Common myeloid progenitor, CD34-positive (primary cell): ENCODE measurements around the gene KLK4.
A peak's percentile ranks its signal among the peaks of the same experiment; 100 is the strongest.

ENCODE experiments used
- CTCF ChIA-PET: fragments of 350-600 bp; sonication (Branson Sonifier 250); formaldehyde crosslinking; loops from one replicate; lab custom pipeline; 2021; ENCODE audit warnings: antibody characterized with exemption; lab: Charles Lee
- POLR2A ChIA-PET: fragments of 350-600 bp; sonication (Branson Sonifier 250); formaldehyde crosslinking; loops from one replicate; lab custom pipeline; 2021; ENCODE audit warnings: antibody characterized with exemption; lab: Charles Lee
- DNase-seq, 3 donors: peaks; one replicate each; pipeline versions ENCODE4 v3.0.0 to v3.0.0-alpha.2; 2013
- H3K27ac ChIP-seq, 2 experiments: 1 replicate in 1 of 2; 2 replicates in 1 of 2; pipeline ENCODE4 v1.7.0; 2013; ENCODE audit warnings: inconsistent platforms in 2 of 2, low read length in 2 of 2, mild to moderate bottlenecking in 2 of 2, low read depth in 1 of 2, moderate library complexity in 1 of 2; ENCODE audit not compliant: severe bottlenecking in 2 of 2, insufficient read depth in 1 of 2, poor library complexity in 1 of 2
- H3K27me3 ChIP-seq, 5 experiments: replicated peaks in 2 of 5; 1 replicate in 3 of 5; 2 replicates in 2 of 5; pipeline versions ENCODE4 v1.6.1 to v1.7.0; 2013; ENCODE audit warnings: low read length in 4 of 5, mild to moderate bottlenecking in 2 of 5, moderate library complexity in 2 of 5, inconsistent platforms in 1 of 5; ENCODE audit not compliant: insufficient read depth in 5 of 5, control insufficient read depth in 4 of 5
- H3K36me3 ChIP-seq, 4 experiments: 1 replicate in 2 of 4; 2 replicates in 2 of 4; pipeline versions ENCODE4 v1.6.1 to v1.7.0; 2013; ENCODE audit warnings: low read length in 3 of 4, control low read depth in 1 of 4, mild to moderate bottlenecking in 1 of 4; ENCODE audit not compliant: control insufficient read depth in 4 of 4, insufficient read depth in 4 of 4
- H3K4me1 ChIP-seq, 4 experiments: 1 replicate in 3 of 4; 2 replicates in 1 of 4; pipeline versions ENCODE4 v1.6.1 to v1.7.1; 2013; ENCODE audit warnings: low read length in 3 of 4, mild to moderate bottlenecking in 3 of 4, control low read depth in 1 of 4, inconsistent platforms in 1 of 4, moderate library complexity in 1 of 4; ENCODE audit not compliant: control insufficient read depth in 4 of 4, insufficient read depth in 4 of 4; ENCODE audit errors: control extremely low read depth in 1 of 4
- H3K4me3 ChIP-seq, 7 experiments: 1 replicate in 4 of 7; 2 replicates in 3 of 7; pipeline versions ENCODE4 v1.5.1 to v1.7.0; 2013; ENCODE audit warnings: mild to moderate bottlenecking in 7 of 7, low read length in 6 of 7, moderate library complexity in 6 of 7, inconsistent platforms in 2 of 7, low read depth in 2 of 7, control low read depth in 1 of 7; ENCODE audit not compliant: insufficient read depth in 4 of 7, control insufficient read depth in 1 of 7; ENCODE audit errors: extremely low read depth in 1 of 7
- H3K9me3 ChIP-seq, 5 experiments: 1 replicate in 4 of 5; 2 replicates in 1 of 5; pipeline versions ENCODE4 v1.6.1 to v1.7.1; 2013; ENCODE audit warnings: low read length in 4 of 5, mild to moderate bottlenecking in 2 of 5, inconsistent platforms in 1 of 5, low read depth in 1 of 5, moderate library complexity in 1 of 5; ENCODE audit not compliant: control insufficient read depth in 4 of 5, insufficient read depth in 2 of 5; ENCODE audit errors: control extremely low read depth in 1 of 5
- WGBS: methylation state at CpG from one replicate; pipeline ENCODE4 v1.1.5; 2013; ENCODE audit not compliant: insufficient coverage; 5-methylcytosine and 5-hydroxymethylcytosine counted together

KLK4 gene

DNA sequence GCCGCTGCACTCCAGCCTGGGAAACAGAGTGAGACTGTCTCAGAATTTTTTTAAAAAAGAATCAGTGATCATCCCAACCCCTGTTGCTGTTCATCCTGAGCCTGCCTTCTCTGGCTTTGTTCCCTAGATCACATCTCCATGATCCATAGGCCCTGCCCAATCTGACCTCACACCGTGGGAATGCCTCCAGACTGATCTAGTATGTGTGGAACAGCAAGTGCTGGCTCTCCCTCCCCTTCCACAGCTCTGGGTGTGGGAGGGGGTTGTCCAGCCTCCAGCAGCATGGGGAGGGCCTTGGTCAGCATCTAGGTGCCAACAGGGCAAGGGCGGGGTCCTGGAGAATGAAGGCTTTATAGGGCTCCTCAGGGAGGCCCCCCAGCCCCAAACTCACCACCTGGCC is 38.1 kb downstream of the KLK4 start, which contains the start of gene KLK2:
TSS of gene KLK2 (plus strand) at position 384 of the 400 bp plus-strand sequence. CDS start 35 bp downstream, outside the sequence.
- Histone ChIP-seq H3K9me3 (peaks cover 0 to 2% (median 0%) of the 10 kb centered on the region in 5 experiments), H3K27me3 (peaks cover 5 to 89% (median 14%) of the 10 kb centered on the region in 5 experiments), H3K27ac (no peak within 1 kb of the TSS), H3K4me3 (no peak within 1 kb of the TSS), H3K36me3 (no peaks in the 10 kb centered on the region), H3K4me1 (no peaks in the 10 kb centered on the region)
- ChIA-PET POLR2A (no interaction called here), CTCF (no interaction called here)
- DNase-seq: no peak
- WGBS: 60% methylated on average over 3 of the region's 3 CpGs

DNA sequence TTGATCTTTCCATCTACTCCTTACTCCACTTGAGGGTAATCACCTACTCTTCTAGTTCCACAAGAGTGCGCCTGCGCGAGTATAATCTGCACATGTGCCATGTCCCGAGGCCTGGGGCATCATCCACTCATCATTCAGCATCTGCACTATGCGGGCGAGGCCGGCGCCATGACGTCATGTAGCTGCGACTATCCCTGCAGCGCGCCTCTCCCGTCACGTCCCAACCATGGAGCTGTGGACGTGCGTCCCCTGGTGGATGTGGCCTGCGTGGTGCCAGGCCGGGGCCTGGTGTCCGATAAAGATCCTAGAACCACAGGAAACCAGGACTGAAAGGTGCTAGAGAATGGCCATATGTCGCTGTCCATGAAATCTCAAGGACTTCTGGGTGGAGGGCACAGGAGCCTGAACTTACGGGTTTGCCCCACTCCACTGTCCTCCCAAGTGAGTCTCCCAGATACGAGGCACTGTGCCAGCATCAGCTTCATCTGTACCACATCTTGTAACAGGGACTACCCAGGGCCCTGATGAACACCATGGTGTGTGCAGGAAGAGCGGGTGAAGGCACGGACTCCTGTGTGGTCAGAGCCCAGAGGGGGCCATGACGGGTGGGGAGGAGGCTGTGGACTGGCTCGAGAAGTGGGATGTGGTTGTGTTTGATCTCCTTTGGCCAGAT is 40.6 kb downstream of the KLK4 start:
- CTCF ChIA-PET: no interaction called here
- Histone ChIP-seq H3K27me3 (peaks cover 6 to 80% (median 14%) of the 10 kb centered on the region in 5 experiments), H3K9me3 (peaks cover 0 to 2% (median 0%) of the 10 kb centered on the region in 5 experiments), H3K4me1 (no peaks in the 10 kb centered on the region), H3K4me3 (no peak overlapping the region), H3K36me3 (no peaks in the 10 kb centered on the region), H3K27ac (no peak overlapping the region)
- DNase-seq: peak; percentile 10 to 27 (median 22)
- POLR2A ChIA-PET: no interaction called here
- WGBS: 55% methylated on average over 22 of the region's 26 CpGs

DNA sequence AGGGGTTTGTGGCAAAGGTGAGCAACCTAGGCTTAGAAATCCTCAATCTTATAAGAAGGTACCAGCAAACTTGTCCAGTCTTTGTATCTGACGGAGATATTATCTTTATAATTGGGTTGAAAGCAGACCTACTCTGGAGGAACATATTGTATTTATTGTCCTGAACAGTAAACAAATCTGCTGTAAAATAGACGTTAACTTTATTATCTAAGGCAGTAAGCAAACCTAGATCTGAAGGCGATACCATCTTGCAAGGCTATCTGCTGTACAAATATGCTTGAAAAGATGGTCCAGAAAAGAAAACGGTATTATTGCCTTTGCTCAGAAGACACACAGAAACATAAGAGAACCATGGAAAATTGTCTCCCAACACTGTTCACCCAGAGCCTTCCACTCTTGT is 41.7 kb downstream of the KLK4 start:
- 95% methylated on average over 3 of the region's 4 CpGs for WGBS

DNA sequence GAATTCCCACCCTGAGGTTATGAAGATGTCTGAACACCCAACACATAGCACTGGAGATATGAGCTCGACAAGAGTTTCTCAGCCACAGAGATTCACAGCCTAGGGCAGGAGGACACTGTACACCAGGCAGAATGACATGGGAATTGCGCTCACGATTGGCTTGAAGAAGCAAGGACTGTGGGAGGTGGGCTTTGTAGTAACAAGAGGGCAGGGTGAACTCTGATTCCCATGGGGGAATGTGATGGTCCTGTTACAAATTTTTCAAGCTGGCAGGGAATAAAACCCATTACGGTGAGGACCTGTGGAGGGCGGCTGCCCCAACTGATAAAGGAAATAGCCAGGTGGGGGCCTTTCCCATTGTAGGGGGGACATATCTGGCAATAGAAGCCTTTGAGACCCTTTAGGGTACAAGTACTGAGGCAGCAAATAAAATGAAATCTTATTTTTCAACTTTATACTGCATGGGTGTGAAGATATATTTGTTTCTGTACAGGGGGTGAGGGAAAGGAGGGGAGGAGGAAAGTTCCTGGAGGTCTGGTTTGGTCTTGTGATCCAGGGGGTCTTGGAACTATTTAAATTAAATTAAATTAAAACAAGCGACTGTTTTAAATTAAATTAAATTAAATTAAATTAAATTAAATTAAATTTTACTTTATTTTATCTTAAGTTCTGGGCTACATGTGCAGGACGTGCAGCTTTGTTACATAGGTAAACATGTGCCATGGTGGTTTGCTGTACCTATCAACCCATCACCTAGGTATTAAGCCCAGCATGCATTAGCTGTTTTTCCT is 49.5 kb downstream of the KLK4 start:
- ChIA-PET POLR2A (no interaction called here), CTCF (no interaction called here)
- Histone ChIP-seq H3K4me1 (no peaks in the 10 kb centered on the region), H3K36me3 (no peaks in the 10 kb centered on the region), H3K27me3 (peaks cover 0 to 63% (median 20%) of the 10 kb centered on the region in 5 experiments), H3K27ac (no peak overlapping the region), H3K4me3 (no peak overlapping the region), H3K9me3 (peaks cover 0 to 17% (median 14%) of the 10 kb centered on the region in 5 experiments)
- WGBS: 93% methylated on average over 4 of the region's 7 CpGs
- no peak for DNase-seq

More for the DNA sequence above, 41.7 kb downstream of the KLK4 start:
- Histone ChIP-seq H3K27ac (no peak overlapping the region), H3K9me3 (peaks cover 0 to 2% (median 0%) of the 10 kb centered on the region in 5 experiments), H3K27me3 (peaks cover 6 to 74% (median 15%) of the 10 kb centered on the region in 5 experiments), H3K36me3 (no peaks in the 10 kb centered on the region), H3K4me3 (no peak overlapping the region), H3K4me1 (no peaks in the 10 kb centered on the region)
- ChIA-PET POLR2A (no interaction called here), CTCF (no interaction called here)
- no peak for DNase-seq

DNA sequence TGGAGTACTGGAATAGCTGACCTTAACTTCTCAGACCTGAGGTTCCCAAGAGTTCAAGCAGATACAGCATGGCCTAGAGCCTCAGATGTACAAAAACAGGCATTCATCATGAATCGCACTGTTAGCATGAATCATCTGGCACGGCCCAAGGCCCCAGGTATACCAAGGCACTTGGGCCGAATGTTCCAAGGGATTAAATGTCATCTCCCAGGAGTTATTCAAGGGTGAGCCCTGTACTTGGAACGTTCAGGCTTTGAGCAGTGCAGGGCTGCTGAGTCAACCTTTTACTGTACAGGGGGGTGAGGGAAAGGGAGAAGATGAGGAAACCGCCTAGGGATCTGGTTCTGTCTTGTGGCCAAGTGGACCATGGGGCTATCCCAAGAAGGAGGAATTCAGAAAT is 50.2 kb downstream of the KLK4 start:
- Histone ChIP-seq H3K27me3 (peaks cover 0 to 60% (median 17%) of the 10 kb centered on the region in 5 experiments), H3K36me3 (no peaks in the 10 kb centered on the region), H3K4me3 (no peak overlapping the region), H3K9me3 (peaks cover 0 to 17% (median 14%) of the 10 kb centered on the region in 5 experiments), H3K27ac (no peak overlapping the region), H3K4me1 (no peaks in the 10 kb centered on the region)
- CTCF ChIA-PET: no interaction called here
- 89% methylated on average over 5 of the region's 5 CpGs for WGBS
- POLR2A ChIA-PET: no interaction called here
- DNase-seq: no peak

DNA sequence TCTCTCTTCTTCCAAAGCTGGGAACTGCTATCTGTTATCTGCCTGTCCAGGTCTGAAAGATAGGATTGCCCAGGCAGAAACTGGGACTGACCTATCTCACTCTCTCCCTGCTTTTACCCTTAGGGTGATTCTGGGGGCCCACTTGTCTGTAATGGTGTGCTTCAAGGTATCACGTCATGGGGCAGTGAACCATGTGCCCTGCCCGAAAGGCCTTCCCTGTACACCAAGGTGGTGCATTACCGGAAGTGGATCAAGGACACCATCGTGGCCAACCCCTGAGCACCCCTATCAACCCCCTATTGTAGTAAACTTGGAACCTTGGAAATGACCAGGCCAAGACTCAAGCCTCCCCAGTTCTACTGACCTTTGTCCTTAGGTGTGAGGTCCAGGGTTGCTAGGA is 51.3 kb downstream of the KLK4 start:
- peaks cover 0 to 17% (median 14%) of the 10 kb centered on the region in 5 experiments for H3K9me3 ChIP-seq
- 100% methylated on average over 1 of the region's 4 CpGs for WGBS
- ChIA-PET CTCF (no interaction called here), POLR2A (no interaction called here)
- peaks cover 0 to 69% (median 17%) of the 10 kb centered on the region in 5 experiments for H3K27me3 ChIP-seq
- no peak overlapping the region for H3K27ac ChIP-seq
- H3K4me1 ChIP-seq: no peaks in the 10 kb centered on the region
- no peak for DNase-seq
- no peak overlapping the region for H3K4me3 ChIP-seq
- no peaks in the 10 kb centered on the region for H3K36me3 ChIP-seq

DNA sequence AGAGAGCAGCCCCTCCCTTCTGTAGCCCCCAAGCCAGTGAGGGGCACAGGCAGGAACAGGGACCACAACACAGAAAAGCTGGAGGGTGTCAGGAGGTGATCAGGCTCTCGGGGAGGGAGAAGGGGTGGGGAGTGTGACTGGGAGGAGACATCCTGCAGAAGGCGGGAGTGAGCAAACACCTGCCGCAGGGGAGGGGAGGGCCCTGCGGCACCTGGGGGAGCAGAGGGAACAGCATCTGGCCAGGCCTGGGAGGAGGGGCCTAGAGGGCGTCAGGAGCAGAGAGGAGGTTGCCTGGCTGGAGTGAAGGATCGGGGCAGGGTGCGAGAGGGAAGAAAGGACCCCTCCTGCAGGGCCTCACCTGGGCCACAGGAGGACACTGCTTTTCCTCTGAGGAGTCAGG is 52.3 kb downstream of the KLK4 start:
- CTCF ChIA-PET: no interaction called here
- H3K36me3 ChIP-seq: no peaks in the 10 kb centered on the region
- H3K9me3 ChIP-seq: peaks cover 0 to 17% (median 14%) of the 10 kb centered on the region in 5 experiments
- no peak for DNase-seq
- POLR2A ChIA-PET: no interaction called here
- no peaks in the 10 kb centered on the region for H3K4me1 ChIP-seq
- WGBS: 19% methylated on average over 6 of the region's 7 CpGs
- H3K27ac ChIP-seq: no peak overlapping the region
- peaks cover 0 to 74% (median 17%) of the 10 kb centered on the region in 5 experiments for H3K27me3 ChIP-seq
- H3K4me3 ChIP-seq: no peak overlapping the region
